T1000 (cell line): ENCODE results near the gene ASXL1.

ENCODE experiments used
- DNase-seq: peaks from one replicate; lab custom pipeline; 2025; ENCODE audit warnings: mixed read lengths; lab: John Stamatoyannopoulos, UW

ASXL1 gene

DNA sequence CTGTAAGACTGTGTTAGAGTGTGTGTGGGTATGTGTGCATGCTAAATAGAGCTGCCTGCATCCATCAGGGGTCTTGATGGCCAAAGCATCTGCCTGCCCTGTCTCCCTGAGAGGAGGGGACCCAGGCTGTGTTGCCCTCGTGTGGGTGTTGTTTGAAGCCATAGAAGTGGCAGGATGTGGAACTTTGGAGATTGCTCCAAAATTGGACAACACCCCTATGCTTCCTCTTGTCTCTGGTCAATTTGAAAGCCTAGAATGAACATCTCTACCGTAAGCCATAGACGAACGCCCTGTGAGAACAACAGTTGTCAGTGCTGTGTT lies 82.6 kb downstream of the ASXL1 start:
- no peak for DNase-seq

DNA sequence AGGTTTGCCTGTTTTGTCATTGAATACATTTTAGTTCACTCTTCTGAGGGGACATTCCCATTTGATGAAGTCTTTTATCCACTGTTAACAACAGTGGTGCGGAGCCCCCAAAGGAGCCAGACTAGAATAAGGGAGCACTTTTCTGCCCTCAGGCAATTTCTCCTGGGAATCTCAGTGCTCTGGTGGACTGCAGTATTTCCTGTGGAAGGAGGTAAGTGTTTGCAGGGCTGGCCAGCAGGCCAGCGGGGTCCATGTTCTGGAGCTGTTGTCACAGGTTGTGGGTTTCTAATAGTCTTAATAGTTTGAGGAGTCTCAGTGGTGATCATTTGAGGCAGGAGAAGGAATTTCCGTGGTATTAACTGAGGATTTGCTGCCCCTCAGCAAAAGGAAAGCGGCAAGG lies 83.5 kb downstream of the ASXL1 start:
- no peak for DNase-seq

- DNase-seq = no peak
Measured at GRCh38 chr20:32442630-32443373, 84.7 kb downstream of the ASXL1 start.

GRCh38 chr20:32443386-32443974 lies 85.3 kb downstream of the ASXL1 start:
- no peak for DNase-seq

DNA sequence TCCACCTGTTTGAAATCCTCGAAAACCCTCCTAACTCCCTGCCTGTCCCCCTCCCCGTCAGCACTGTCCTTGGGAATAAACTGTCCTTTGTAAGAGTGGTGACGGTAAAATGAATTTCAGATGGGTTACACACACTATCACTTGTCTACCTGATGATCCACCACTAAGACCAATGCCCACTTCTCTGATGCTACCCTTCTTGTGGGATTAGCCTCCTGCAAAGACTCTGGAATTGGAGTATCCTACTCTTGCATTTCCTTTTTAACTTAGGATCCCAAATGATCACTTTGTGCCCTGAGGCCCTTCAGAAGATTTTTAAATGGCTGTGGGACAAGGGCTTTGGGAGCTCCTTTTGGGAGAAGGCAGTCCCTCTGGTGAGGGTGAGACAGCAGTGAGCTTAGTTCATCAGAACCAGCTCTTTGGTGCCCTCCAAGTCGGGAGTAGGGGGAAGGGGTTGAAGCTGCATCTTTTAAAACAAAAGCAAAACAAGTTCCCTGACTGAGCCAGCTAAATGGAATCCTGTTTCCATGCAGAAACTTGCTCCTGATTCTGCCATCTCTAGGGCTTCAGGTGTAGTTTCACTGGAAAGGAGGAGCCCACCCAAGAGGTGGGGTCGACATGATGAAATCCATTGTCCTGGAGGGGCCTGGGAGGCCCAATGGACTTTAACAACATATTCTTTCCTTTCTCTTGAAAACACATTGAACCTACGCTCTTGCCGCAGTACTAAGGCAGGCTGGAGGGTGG lies 86.5 kb downstream of the ASXL1 start:
- no peak for DNase-seq

- no peak for DNase-seq
Measured at GRCh38 chr20:32445539-32446273, 87.6 kb downstream of the ASXL1 start.

- DNase-seq = no peak
Measured at GRCh38 chr20:32446301-32447100, 88.4 kb downstream of the ASXL1 start.

- DNase-seq = no peak
Measured at GRCh38 chr20:32447136-32448027, 89.3 kb downstream of the ASXL1 start.

GRCh38 chr20:32448306-32449056 lies 90.3 kb downstream of the ASXL1 start:
- DNase-seq = no peak

- no peak for DNase-seq
Measured at GRCh38 chr20:32449057-32449889, 91.1 kb downstream of the ASXL1 start.

DNA sequence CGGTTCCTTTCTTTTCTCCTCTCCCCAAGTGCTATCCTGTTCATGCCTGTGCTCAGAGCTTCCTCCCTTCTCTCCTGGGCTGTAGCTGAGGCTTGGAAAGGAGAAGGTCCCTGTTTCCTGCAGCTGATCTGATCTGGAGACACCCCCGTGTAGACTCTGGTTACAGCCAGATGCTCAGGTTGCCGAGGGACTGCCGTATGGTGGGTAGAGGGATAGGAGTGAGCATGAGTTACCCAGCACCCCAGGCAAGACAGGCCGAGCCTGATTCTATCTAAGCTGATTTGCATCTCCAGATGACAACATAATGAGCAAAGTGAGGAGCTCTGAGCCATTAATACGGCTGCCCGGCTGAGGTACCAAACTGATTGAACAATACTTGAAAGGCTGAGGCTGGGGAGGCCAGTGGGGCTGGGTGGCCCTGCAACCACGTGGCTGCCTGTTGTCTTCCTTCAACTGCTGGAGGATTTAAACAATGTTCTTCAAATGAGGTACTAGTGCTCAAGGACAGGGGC lies 91.8 kb downstream of the ASXL1 start:
- DNase-seq = no peak

DNA sequence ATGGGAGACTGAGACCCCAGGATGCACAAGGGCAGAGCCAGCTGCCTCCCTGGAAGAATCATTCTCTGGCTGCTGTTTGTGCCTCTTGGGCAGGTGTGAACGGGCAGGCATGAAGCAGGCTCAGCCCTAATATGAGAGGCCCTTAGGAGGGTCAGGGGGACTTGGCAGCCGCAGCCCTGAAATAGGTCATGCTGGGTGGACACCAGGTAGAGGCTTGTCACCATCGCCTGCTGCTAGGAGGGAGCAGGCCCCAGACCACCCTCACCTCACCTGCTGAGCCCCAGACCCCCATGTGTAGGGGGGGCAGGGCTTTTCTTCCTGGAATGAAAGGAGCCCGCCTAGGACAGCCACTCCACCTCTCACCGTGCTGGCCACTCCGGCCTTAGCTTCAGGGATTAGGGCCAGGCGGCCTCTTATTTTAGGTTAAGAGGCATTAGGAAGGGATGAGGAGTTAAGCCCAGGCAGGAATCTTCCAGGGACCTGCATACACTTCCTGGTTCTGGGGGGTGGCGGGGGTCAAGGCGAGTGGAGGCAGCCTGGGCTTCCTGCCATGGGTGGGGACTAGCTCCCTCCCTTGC lies 92.4 kb downstream of the ASXL1 start:
- no peak for DNase-seq

DNA sequence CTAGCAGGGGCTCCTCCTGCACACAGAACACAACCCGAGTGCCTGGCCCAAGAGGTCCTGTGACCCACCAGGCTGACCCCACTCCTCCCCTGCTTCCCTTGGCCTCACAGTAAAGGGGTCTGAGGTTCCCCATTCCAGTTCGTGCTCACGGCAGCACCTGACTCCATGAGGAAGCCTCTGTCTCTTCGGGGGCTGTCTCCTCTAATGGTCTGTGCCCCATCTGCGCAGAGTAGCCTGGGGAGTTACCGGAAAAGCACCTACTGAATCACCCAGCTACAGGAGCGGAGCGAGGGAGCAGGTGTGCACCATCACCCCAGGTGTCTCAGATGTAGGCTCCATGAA lies 93.2 kb downstream of the ASXL1 start:
- DNase-seq = no peak

- no peak for DNase-seq
Measured at GRCh38 chr20:32451682-32452461, 93.7 kb downstream of the ASXL1 start.

DNA sequence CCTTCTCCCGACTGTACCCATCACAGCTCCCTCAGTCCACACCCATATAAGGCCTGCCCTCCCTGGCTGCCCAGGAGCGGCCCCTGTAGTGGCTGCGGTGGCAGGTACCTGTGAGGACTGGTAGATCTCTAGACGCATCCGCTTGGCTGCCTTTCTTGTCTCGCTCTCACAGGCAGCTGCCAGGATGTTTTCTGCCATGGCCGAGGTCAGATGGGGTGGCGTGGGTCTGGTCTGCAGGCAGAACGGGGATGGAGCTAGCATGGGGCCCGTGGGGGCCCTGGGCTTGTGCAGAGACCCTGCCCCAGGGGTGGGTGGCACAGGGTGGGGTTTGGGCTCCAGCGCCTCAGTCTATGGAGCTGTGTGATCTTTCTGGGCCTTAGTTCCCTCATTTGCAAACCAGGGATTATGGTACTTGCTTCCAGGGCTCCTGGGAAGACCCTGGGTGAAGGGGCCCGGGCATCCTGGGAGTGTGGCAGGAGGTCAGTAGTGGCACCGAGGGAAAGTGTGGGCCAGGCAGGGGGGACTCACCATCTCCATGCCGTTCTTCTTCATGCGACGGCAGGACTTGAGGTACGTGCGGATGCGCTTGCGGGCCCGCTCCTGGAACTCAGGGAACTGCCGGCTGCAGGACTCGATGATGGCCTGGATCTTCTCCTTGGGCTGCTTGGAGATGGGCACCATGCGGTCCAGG lies 94.8 kb downstream of the ASXL1 start:
- no peak for DNase-seq

GRCh38 chr20:32453467-32454163 lies 95.5 kb downstream of the ASXL1 start:
- DNase-seq = no peak
